ENCODE results near the gene DGKD. TPM values are rescaled to one million over a fixed set of nuclear protein-coding genes. Genes with fewer than 3 reads are reported as not detected.

Gene DGKD
- total and polyA plus RNA-seq, 12 donors, result 6.8 to 43.8 (median 16.5) TPM

DNA sequence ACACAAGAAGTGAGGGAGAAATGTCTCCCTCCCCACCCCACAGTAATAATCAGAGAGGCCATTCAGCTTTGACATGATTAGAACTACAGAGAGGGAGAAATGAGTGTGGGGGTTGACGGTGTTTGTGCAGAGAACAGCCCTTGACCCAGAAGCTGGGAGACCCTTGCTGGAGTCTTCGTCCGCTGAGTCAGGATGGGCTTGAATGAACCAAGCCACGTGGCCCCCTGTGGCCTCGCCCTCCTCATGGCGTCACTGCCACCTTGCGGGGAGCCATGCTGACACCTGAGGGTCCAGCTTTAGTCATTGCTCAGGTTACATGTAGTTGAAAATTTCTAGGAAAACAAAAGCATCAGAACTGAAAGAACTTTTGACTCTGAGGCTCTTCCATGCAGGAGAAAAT lies 101.2 kb downstream of the DGKD start:
- Histone ChIP-seq H3K9me3 (replicated peaks in 1 of 3) (no peaks in the 10 kb centered on the region), H3K4me1 (replicated peaks in 1 of 2) (no peaks in the 10 kb centered on the region), H3K27me3 (no peaks in the 10 kb centered on the region), H3K27ac (no peak overlapping the region), H3K4me3 (no peak overlapping the region), H3K36me3 (replicated peaks in 1 of 2) (peaks cover 0 to 77% of the 10 kb centered on the region in 2 donors)
- DNase-seq, result no peak
- intact Hi-C loops (cut with DNase I), result no loop called here
- WGBS, 4 donors, result 94 to 98% (median 97%) methylated on average over 5 to 7 of the region's 7 CpGs
- TF ChIP-seq POLR2A (IDR thresholded peaks at IDR 0.05), result no peak
- TF ChIP-seq, protein P1, sequence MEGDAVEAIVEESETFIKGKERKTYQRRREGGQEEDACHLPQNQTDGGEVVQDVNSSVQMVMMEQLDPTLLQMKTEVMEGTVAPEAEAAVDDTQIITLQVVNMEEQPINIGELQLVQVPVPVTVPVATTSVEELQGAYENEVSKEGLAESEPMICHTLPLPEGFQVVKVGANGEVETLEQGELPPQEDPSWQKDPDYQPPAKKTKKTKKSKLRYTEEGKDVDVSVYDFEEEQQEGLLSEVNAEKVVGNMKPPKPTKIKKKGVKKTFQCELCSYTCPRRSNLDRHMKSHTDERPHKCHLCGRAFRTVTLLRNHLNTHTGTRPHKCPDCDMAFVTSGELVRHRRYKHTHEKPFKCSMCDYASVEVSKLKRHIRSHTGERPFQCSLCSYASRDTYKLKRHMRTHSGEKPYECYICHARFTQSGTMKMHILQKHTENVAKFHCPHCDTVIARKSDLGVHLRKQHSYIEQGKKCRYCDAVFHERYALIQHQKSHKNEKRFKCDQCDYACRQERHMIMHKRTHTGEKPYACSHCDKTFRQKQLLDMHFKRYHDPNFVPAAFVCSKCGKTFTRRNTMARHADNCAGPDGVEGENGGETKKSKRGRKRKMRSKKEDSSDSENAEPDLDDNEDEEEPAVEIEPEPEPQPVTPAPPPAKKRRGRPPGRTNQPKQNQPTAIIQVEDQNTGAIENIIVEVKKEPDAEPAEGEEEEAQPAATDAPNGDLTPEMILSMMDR (IDR thresholded peaks at IDR 0.05), result no peak

DNA sequence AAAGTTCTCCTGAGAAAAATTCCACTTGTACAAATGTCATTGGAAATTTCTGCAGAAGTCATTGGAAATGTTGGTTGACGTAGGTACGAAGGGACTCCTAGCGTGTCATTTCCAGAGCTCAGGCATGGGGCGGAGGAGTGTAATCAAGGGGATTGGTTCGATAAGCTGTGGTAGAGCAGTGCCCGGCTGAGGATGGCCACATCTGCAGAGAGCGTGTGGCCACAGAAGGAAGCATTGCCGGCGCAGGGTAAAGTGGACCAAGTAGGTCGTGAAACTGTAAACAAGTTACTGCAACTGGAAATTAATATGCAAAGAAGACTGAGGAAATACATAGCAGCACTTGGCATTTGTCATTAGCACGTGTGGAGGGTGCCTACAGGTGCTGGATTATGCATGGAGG lies 101.8 kb downstream of the DGKD start:
- no peaks in the 10 kb centered on the region for H3K4me1 ChIP-seq (replicated peaks in 1 of 2)
- H3K4me3 ChIP-seq, result no peak overlapping the region
- H3K27ac ChIP-seq, result no peak overlapping the region
- H3K36me3 ChIP-seq (replicated peaks in 1 of 2), result peaks cover 0 to 76% of the 10 kb centered on the region in 2 donors
- TF ChIP-seq, protein P1 (IDR thresholded peaks at IDR 0.05), result no peak
- no peak for TF ChIP-seq POLR2A (IDR thresholded peaks at IDR 0.05)
- WGBS, 4 donors, result 96 to 98% (median 97%) methylated on average over 11 of the region's 11 CpGs
- no peaks in the 10 kb centered on the region for H3K9me3 ChIP-seq (replicated peaks in 1 of 3)
- no peak for DNase-seq
- no peaks in the 10 kb centered on the region for H3K27me3 ChIP-seq
- intact Hi-C loops (cut with DNase I), result no loop called here

DNA sequence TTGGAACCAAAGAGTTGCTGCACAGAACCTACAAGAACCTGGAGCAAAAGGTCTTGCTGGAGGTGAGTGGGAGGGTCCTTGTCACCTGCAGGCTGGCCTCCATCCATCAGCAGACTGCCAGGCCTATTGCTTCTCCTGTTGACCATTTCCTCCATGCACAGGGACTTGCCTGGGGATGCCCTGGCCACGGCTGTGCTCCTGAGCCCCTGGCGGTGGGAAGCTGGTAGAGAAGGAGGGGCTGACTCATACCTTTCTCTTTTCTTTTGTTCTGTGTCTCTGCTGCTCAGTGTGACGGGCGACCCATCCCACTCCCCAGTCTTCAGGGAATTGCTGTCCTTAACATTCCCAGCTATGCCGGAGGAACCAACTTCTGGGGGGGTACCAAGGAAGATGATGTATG lies 102.6 kb downstream of the DGKD start:
- Histone ChIP-seq H3K36me3 (replicated peaks in 1 of 2) (peaks cover 0 to 74% of the 10 kb centered on the region in 2 donors), H3K4me1 (replicated peaks in 1 of 2) (no peaks in the 10 kb centered on the region), H3K9me3 (replicated peaks in 1 of 3) (no peaks in the 10 kb centered on the region), H3K4me3 (no peak overlapping the region), H3K27me3 (no peaks in the 10 kb centered on the region), H3K27ac (no peak overlapping the region)
- TF ChIP-seq POLR2A (IDR thresholded peaks at IDR 0.05), result no peak
- TF ChIP-seq, protein P1 (IDR thresholded peaks at IDR 0.05), result no peak
- WGBS, 4 donors, result 92 to 95% (median 93%) methylated on average over 4 to 5 of the region's 5 CpGs
- intact Hi-C loops (cut with DNase I), result no loop called here
- DNase-seq, result no peak

DNA sequence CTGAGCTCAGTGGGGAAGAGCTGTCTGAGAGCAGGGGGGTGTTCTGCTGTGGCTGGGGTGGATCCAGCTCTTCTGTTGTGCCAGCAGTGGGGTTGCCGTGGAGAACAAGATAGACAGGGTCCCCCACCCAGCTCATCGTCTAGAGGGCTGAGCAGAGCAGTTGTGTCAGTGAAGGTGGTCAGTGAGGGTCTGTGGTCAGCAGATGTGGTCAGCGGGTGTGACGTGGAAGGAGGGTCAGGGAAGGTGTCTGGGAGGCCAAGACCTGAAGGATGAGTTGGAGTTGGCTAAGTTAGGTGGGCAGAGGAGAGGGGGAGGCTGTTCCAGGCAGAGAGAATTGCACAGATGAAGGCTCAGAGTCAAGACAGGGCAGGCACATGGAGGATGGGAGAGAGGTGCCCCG lies 103.1 kb downstream of the DGKD start:
- no peak for DNase-seq
- Histone ChIP-seq H3K27ac (no peak overlapping the region), H3K27me3 (no peaks in the 10 kb centered on the region), H3K4me3 (no peak overlapping the region), H3K36me3 (replicated peaks in 1 of 2) (peaks cover 0 to 74% of the 10 kb centered on the region in 2 donors), H3K4me1 (replicated peaks in 1 of 2) (no peaks in the 10 kb centered on the region), H3K9me3 (replicated peaks in 1 of 3) (no peaks in the 10 kb centered on the region)
- TF ChIP-seq POLR2A (IDR thresholded peaks at IDR 0.05), result no peak
- TF ChIP-seq, protein P1 (IDR thresholded peaks at IDR 0.05), result no peak
- intact Hi-C loops (cut with DNase I), result no loop called here
- 95 to 98% (median 96%) methylated on average over 5 of the region's 5 CpGs for WGBS, 4 donors
